ENCODE results near the gene INPP5A.

INPP5A gene

DNA sequence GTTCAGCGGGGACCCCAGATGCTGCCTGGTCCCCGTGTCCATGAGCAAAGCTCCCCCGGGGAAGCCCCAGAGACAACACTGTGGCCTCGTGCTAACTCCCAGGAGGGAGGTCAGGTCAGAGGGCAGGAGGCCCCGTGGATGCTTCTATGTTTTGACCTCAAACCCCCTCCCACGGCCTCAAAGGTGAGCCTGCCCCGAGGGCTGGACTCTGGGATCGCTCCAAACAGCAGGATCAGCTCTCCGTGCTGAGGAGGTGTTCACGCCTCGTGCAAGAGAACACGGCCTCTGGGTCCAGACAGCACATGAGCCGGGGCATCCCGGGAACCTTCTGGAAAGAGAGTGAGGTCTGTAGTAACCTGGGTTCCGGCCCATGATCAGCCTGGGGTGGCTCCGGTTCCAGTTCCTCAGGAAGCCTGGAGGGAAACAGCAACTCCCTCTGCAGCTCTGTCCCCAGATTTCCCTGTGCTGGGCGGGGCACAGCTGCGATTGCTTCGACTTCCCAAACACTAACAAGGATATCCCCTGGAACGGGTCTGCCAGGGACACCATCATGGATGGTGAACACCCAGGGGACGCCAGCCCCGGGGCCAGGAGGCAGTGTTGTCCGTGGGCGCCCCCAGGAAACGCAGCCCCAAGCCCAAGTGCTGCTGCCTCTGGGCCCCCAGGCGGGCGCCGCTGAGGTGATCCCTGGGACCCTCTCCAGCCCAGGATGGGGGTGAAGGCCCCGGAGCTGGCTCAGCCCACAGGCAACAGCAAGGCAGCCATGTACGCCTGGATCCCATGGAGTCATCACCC, 18.0 kb upstream of the INPP5A start:
- no peak for DNase-seq

GRCh38 chr10:132520177-132520811, 17.3 kb upstream of the INPP5A start:
- no peak for DNase-seq

GRCh38 chr10:132521041-132521465, 16.5 kb upstream of the INPP5A start:
- no peak for DNase-seq

DNA sequence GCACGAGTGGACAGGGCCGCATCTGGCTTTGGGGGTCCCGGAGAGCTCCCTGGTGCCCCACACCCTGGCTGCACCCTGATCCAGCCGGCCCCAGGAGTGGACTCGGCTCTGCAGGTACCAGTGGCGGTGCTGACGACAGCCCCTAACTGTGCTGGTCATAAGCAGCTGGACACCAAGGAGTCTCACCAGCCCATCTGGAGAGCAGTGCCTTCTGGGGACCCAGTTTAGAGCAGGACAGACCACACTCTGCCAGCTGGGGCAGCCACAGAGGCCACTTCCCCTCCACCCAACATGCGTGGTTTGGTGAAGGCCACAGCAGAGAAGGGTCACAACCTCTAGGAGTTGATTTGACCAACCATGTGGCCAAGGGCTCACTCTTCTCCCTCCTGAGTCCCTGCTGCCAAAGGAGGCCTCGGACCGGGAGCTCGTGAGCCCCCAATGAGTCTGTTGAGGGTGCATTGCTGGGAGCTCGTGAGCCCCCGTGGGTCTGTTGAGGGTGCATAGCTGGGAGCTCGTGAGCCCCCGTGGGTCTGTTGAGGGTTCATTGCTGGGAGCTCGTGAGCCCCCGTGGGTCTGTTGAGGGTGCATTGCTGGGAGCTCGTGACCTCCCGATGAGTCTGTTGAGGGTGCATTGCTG, 16.0 kb upstream of the INPP5A start:
- no peak for DNase-seq

DNA sequence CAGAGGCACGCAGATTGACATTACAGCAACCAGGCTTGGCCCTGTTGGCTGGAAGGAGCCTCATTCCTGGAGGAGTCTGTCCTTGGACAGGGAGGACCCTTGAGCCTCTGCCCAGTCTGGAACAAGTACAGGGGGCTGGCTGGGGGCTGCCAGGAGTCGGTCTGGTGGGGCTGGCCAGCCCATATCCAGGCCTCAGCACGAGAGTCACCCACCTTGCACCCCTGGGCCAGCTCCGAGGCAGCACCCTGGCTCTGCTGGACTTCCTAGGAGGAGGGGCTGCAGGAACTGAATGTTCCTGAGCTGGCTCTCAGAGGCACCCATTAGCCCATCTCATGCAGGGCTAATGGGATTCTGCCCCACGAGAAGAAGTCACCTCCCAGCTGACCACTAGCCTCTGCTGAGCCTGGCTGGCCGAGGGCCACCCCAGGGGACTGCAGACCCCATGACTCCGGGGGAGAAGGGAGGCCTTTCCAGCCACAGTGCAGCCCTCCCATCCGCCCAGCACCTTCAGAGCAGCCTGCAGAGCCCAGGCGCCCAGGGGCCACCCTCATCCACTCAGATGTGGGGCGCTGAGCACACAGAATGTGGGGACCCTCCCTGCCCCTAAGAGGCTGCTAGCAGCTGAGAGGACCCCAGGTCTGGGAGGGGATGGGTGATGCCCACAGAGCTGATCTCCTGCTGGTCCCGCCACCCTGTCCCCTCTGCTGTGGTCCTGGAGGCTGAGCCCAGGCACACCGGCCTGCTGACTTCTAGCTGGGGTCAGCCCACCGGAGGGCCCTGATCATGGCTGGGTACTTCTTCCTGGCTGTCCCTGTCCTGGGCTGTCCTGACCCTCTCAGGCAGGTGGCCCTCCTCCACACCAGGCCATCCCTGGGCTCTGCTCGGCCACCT, 14.8 kb upstream of the INPP5A start:
- DNase-seq, result no peak

- DNase-seq, result no peak
Observed at GRCh38 chr10:132523561-132524442, 13.8 kb upstream of the INPP5A start.

DNA sequence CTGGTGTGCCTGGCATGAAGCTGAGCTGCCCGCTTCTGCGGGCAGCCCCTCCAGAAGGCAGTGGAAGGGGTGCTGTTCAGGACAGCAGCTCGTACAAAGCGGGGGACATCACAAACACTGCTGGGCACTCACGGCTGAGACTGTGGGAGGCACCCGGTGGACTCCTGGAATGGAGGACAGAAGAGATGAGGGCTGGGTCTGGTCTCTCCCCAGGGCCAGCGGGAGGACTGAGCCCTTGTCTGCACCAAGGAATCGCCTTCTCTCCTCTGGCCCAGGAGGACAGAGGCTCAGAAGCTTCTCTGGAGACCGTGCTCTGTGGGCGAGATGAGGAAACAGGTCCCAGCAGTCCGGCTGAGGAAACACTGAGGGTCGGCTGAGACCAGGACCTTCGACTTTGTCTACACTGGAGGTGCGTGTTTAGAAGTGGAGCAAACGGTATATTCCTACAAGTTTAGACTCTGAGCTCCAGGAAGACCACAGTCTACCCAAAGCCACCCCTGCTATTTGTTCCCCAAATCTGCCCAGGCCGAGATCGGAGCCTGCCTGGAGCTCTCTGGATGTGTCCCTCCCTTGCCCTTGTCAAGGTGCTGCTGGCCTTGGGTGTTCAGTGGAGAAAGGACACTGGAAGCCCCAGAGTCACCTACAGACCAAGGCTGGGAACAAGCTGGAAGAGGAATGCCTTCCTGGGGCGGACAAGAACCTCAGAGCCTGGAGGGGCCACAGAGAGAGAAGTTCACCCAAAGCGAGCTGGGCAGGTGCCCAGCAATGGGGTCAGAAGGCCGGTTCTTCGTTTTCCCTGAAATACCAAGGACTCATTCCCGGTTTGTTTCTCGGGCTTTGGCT, 12.9 kb upstream of the INPP5A start:
- no peak for DNase-seq

GRCh38 chr10:132526676-132527075, 10.9 kb upstream of the INPP5A start:
- DNase-seq, result peak; percentile 0

GRCh38 chr10:132527339-132528063, 10.1 kb upstream of the INPP5A start:
- no peak for DNase-seq

- DNase-seq, result no peak
Observed at GRCh38 chr10:132528064-132528691, 9.4 kb upstream of the INPP5A start.

GRCh38 chr10:132532179-132532578, 5.4 kb upstream of the INPP5A start:
- no peak for DNase-seq

DNA sequence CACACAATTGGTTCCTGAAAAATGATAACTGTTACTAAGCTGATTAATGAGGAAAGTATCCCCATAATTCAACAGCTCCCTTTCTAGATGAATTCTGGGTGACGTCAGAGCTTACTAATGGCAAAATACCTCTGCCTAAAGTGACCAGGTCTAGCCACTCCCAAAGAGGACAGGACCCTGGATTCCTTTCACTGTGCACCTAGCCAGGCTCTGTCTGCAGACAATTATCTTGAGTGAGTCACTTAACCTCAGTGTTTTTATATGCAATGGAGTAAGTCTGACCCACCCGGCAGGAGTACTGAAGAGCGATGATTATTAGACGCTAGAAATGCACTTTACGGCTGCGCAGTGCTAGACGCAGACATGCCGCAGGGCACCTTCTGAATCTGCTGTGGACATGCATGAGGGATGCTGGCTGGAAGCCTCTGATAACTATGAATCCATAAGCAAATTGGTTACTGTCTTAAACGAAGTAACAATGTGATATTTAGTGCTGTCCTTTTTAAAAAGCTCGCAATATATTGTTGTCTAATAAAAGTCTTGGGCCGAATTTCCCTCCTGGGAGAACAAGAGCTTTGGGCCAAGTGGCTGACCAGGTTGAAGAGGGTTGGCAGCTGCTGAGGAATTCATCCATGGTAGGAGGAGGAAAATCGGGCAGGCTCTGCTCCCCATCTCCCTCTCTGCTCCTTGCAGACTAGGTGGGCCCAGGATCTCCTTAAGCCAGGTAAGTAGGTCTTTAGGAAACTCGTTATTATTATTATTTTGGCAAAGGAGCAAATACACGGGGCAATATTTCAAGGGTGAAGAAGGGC, 4.6 kb upstream of the INPP5A start:
- no peak for DNase-seq

DNA sequence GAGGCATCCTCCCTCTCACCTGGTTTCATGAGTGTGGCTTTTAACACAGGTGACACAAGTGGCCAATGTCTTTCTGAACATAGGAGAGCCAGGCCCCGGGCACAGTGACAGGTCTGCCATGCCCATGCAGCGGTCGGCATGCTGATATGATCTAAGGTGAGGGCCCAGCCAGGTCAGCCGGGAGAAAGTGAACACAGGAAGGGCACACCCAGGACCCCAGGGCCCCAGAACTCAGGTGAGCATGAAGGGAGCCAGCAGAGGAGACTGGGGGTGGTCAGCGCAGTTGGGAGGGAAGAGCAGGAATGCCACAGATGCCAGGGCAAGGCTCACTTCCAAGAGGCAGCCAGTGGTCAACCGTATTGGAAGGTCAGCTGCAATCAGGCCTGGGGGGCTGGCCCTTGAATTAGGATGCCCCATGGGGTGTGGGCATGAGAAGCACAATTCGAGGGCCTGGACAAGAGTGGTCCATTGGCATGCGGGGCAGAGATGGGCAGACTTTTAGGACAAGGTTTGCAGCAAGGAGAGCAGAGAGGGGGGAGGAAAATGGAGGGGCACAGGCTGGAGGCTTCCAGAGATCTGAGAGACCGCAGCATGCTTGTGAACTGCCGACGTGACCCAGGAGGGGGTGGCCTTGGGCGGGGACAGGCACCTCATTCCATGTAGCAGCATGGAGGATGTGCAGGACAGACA, 3.9 kb upstream of the INPP5A start:
- DNase-seq, result no peak

DNA sequence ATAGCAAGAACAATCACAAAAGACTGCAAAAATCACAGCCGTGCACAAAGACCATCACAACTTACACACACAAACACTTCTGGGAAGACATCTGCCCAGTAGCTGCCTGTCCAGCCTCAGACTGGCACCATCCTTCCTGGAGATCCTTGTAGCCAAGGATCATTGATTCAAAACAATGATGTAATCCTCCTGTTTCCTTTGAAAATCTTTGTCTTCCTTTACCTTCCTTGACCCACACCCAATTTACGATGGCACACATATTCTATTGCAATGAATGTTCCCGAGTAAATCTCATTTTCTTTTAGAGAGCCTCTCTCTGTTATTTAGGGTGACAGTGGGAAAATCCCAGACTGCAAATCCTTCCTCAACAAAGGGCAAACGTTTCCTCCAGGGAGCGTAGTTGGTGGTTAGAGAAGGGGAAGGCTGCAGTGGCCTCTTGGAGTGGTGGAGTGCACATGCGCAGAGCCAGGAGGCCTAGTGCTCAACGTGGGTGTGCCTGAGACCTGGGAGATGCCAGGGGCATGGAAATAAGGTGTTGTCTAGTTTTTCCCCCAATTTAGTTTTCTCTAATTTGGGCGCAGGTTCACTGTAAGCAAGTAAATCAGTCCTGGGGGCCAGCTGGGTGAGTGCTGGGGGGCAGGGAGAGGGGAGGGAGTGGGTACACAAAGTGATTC, 3.1 kb upstream of the INPP5A start:
- no peak for DNase-seq

DNA sequence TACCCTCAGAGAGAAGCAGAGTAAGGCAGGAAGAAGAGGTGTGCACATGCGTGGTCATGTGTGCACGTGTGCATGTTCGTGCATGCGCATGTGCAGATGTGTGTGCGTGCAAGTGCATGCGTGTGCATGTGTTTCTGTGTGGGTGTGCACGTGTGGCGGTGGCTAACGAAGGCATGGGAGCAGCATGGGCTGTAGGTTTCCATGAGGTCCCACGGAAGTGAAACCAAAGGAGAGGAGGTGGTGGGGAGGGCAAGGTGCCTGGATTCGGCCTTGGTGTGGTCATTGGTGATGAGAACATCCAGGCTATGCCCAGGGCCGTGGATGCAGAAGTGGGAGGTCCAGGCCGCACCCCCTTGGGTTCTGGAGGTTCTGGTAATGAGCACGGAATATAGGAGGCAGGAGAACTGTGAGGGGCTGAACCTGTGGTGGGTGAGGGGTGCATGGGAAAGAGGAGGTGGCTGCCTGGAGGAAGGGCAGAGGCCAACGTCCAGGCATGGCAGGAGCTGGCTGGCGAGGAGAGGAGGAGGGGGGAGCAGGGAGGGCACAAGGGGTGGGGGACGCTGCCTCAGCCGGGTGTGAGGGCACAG, 2.4 kb upstream of the INPP5A start:
- no peak for DNase-seq

GRCh38 chr10:132536241-132536876, 1.2 kb upstream of the INPP5A start:
- no peak for DNase-seq

Data from stimulated activated CD4-positive, alpha-beta T cell treated with anti-CD3 and anti-CD28 coated beads, Interleukin-1b, Interleukin-23, amount 100 ng/mL, for 48 hours (primary cell).